A549 (cell line): ENCODE results near the gene SHISAL2A. TPM values are rescaled to one million over a fixed set of nuclear protein-coding genes. Genes with fewer than 3 reads are reported as not detected.

Source experiments
- ATAC-seq, 2 experiments: fragments of 200-7000 bp in 1 of 2; fragments of >200 bp in 1 of 2; cut with Nextera tagmentation in 1 of 2; cut with Tn5 transposase in 1 of 2; 3 replicates each; pipeline versions ENCODE4 v1.8.0 to v1.9.1; 2018 to 2020; ENCODE audit warnings: mild to moderate bottlenecking in 1 of 2, moderate library complexity in 1 of 2
- CTCF ChIA-PET: fragments of 300-600 bp; sonication (Branson Sonifier 250); formaldehyde crosslinking; extraction: SDS; loops from one replicate; lab custom pipeline; 2021; ENCODE audit warnings: antibody characterized with exemption, inconsistent platforms; lab: Yijun Ruan, JAX
- POLR2A ChIA-PET: fragments of 350-600 bp; formaldehyde crosslinking; extraction: SDS; loops from one replicate; lab custom pipeline; 2021; ENCODE audit warnings: antibody characterized with exemption, inconsistent platforms; lab: Yijun Ruan, JAX
- DNase-seq, 2 experiments: peaks; one replicate each; pipeline versions ENCODE4 v3.0.0 to v3.0.0-alpha.2; 2011 to 2016; ENCODE audit warnings: low read depth in 1 of 2, low spot score in 1 of 2
- FAIRE-seq: peaks from 2 replicates; lab custom pipeline; 2011; peaks lifted over from hg19 to GRCh38; lab: Jason Lieb, UNC
- H3K27ac ChIP-seq, 2 experiments: fragments of >200 bp; sonication (Bioruptor Twin); formaldehyde crosslinking; 3 replicates each; pipeline ENCODE4 v1.5.1; 2016 to 2017
- H3K4me1 ChIP-seq: fragments of >200 bp; sonication (Bioruptor Twin); formaldehyde crosslinking; 3 replicates; pipeline ENCODE4 v1.6.1; 2016
- H3K4me2 ChIP-seq: fragments of >200 bp; sonication (Bioruptor Twin); formaldehyde crosslinking; 3 replicates; pipeline ENCODE4 v1.6.1; 2016
- H3K4me3 ChIP-seq: fragments of >200 bp; sonication (Bioruptor Twin); formaldehyde crosslinking; 3 replicates; pipeline ENCODE4 v1.5.1; 2016
- H3K9me3 ChIP-seq: fragments of >200 bp; sonication (Bioruptor Twin); formaldehyde crosslinking; 3 replicates; pipeline ENCODE4 v1.6.1; 2016
- ATOH8 ChIP-seq: fragments of 250-450 bp; sonication (Bioruptor Pico); IDR thresholded peaks from 2 replicates; pipeline ENCODE4 v1.5.0; 2020; ENCODE audit warnings: low read depth, mild to moderate bottlenecking, moderate library complexity
- BHLHE40 ChIP-seq: IDR thresholded peaks from 2 replicates; pipeline ENCODE4 v1.6.1; 2012; ENCODE audit warnings: low read depth, low read length, inconsistent platforms
- CBX2 ChIP-seq: fragments of 200-600 bp; sonication (generic); IDR thresholded peaks from 2 replicates; pipeline ENCODE4 v1.6.1; 2016; ENCODE audit warnings: low read depth, mild to moderate bottlenecking, borderline replicate concordance
- CBX8 ChIP-seq: fragments of 200-600 bp; sonication (generic); IDR thresholded peaks from 2 replicates; pipeline ENCODE4 v1.6.1; 2016
- CEBPB ChIP-seq, 2 experiments: fragments of >200 bp in 1 of 2; sonication (Bioruptor Twin) in 1 of 2; formaldehyde crosslinking in 1 of 2; IDR thresholded peaks; 2 replicates each; pipeline ENCODE4 v1.6.1; 2012 to 2016
- EHMT2 ChIP-seq: fragments of 200-600 bp; sonication (generic); IDR thresholded peaks from 2 replicates; pipeline ENCODE4 v1.6.1; 2016; ENCODE audit warnings: antibody characterized with exemption, low read depth, mild to moderate bottlenecking, moderate library complexity
- FOSL2 ChIP-seq, 2 experiments: fragments of 450-650 bp in 1 of 2; fragments of >200 bp in 1 of 2; sonication (Bioruptor Twin) in 1 of 2; formaldehyde crosslinking; IDR thresholded peaks; 2 replicates each; pipeline versions ENCODE4 v1.5.0 to v1.6.1; 2016 to 2020; ENCODE audit warnings: mild to moderate bottlenecking in 1 of 2, moderate library complexity in 1 of 2
- GATA3 ChIP-seq: IDR thresholded peaks from 2 replicates; pipeline ENCODE4 v1.6.1; 2012; ENCODE audit warnings: borderline replicate concordance
- HDAC2 ChIP-seq: fragments of 200-600 bp; sonication (generic); IDR thresholded peaks from 2 replicates; pipeline ENCODE4 v1.6.1; 2016
- HES2 ChIP-seq: fragments of >200 bp; sonication (Bioruptor Twin); formaldehyde crosslinking; IDR thresholded peaks from 2 replicates; pipeline ENCODE4 v1.6.1; 2016
- JUNB ChIP-seq: fragments of >200 bp; sonication (Bioruptor Twin); formaldehyde crosslinking; IDR thresholded peaks from 2 replicates; pipeline ENCODE4 v1.6.1; 2016
- MAFK ChIP-seq: fragments of 450-650 bp; IDR thresholded peaks from 2 replicates; pipeline ENCODE4 v1.6.1; 2014; ENCODE audit not compliant: partially characterized antibody
- MAZ ChIP-seq: fragments of 150-350 bp; IDR thresholded peaks from 2 replicates; pipeline ENCODE4 v1.6.1; 2014; ENCODE audit warnings: antibody characterized with exemption, low read depth, low read length, borderline replicate concordance
- MYC ChIP-seq: IDR thresholded peaks from 2 replicates; pipeline ENCODE4 v1.6.1; 2012; ENCODE audit warnings: mild to moderate bottlenecking, inconsistent platforms, low read length, improper control_type of control experiment, borderline replicate concordance
- NPAS2 ChIP-seq: fragments of 250-450 bp; sonication (Bioruptor Pico); IDR thresholded peaks from 2 replicates; pipeline ENCODE4 v1.8.0; 2022; ENCODE audit warnings: mild to moderate bottlenecking, moderate library complexity, borderline replicate concordance
- PBX3 ChIP-seq: IDR thresholded peaks from 2 replicates; pipeline ENCODE4 v1.6.1; 2012
- POLR2A ChIP-seq: IDR thresholded peaks from 2 replicates; pipeline ENCODE4 v1.6.1; 2012; ENCODE audit warnings: mild to moderate bottlenecking, low read length
- RAD21 ChIP-seq, 2 experiments: fragments of >200 bp in 1 of 2; sonication (Bioruptor Twin) in 1 of 2; formaldehyde crosslinking in 1 of 2; IDR thresholded peaks in 1 of 2; conservative IDR thresholded peaks in 1 of 2; 2 replicates in 1 of 2; 3 replicates in 1 of 2; pipeline ENCODE4 v1.6.1; 2012 to 2018; ENCODE audit warnings: inconsistent platforms in 1 of 2
- RCOR1 ChIP-seq: fragments of 150-350 bp; IDR thresholded peaks from 2 replicates; pipeline ENCODE4 v1.6.1; 2014; ENCODE audit warnings: antibody characterized with exemption, low read length, low read depth
- RFX5 ChIP-seq: fragments of 450-650 bp; IDR thresholded peaks from 2 replicates; pipeline ENCODE4 v1.7.1; 2014; ENCODE audit warnings: antibody characterized with exemption, mild to moderate bottlenecking, moderate library complexity
- SMC3 ChIP-seq: fragments of >200 bp; sonication (Bioruptor Twin); formaldehyde crosslinking; IDR thresholded peaks from 3 replicates; pipeline ENCODE4 v1.6.1; 2018; ENCODE audit warnings: inconsistent platforms
- SREBF2 ChIP-seq: fragments of 450-650 bp; IDR thresholded peaks from 2 replicates; pipeline ENCODE4 v1.6.1; 2014; ENCODE audit warnings: mild to moderate bottlenecking, moderate library complexity
- ZNF302 ChIP-seq: fragments of 250-450 bp; sonication (Bioruptor Pico); IDR thresholded peaks from 2 replicates; pipeline ENCODE4 v1.9.0; 2021; ENCODE audit warnings: inconsistent platforms, mild to moderate bottlenecking, moderate library complexity
- ZSCAN20 ChIP-seq: fragments of 250-450 bp; sonication (Bioruptor Pico); IDR thresholded peaks from 2 replicates; pipeline ENCODE4 v1.8.0; 2022; ENCODE audit warnings: mild to moderate bottlenecking, moderate library complexity
- WGBS: methylation state at CpG from one replicate; pipeline ENCODE4 v1.1.6; 2017; ENCODE audit errors: missing lambda C conversion rate; 5-methylcytosine and 5-hydroxymethylcytosine counted together
- polyA plus RNA-seq, 4 experiments: library from polyadenylated mRNA; depleted of rRNA in 3 of 4; stranded (reverse); fragments of >200 nt; fragmentation: RNase III in 1 of 4; extraction: RNeasy Plus Mini Kit Qiagen cat#74134 plus additional on column Dnase treatment in 1 of 4; gene quantifications; 2 replicates in 3 of 4; 3 replicates in 1 of 4; pipeline ENCODE4 v1.2.3, GENCODE V29; 2011 to 2017
- TF ChIP-seq, protein P1 (sequence below): fragments of 150-350 bp; IDR thresholded peaks from 2 replicates; pipeline ENCODE4 v1.6.1; 2014; ENCODE audit warnings: low read depth, mild to moderate bottlenecking, low read length

The SHISAL2A gene
- polyA plus RNA-seq, 2 of the 4 experiments (the other 2 are of a cell fraction), result not detected

DNA sequence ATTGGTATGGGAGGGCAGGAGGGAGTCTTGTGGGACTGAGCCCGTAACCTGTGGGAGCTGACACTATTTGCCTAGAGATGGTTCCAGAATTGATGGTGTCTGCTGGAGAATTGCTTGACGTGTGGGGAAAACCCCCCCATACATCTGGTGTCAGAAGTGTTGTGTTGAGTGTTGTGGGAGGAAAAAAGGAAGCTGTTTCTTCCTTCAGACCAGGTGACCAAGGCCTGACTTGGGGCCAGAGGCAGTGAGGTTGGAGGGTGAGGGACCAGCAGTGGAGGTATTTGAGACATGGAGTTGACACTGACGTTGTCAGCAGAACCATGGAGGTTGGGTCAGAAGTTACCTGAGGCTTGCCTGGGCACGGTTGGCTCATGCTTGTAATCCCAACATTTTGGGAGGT is 8.3 kb downstream of the SHISAL2A start:
- no peak for DNase-seq
- no peak for ATAC-seq
- TF ChIP-seq ZNF302 (CRISPR knock-in tag), result no peak
- TF ChIP-seq SREBF2, result no peak
- TF ChIP-seq CBX8, result no peak
- no peak for TF ChIP-seq HDAC2
- TF ChIP-seq RCOR1, result no peak
- ChIA-PET CTCF (interaction anchor here (0.8 kb wide), 1 partner anchor 9 kb away, joined by 3 read pairs; no protein-coding TSS in a partner anchor), POLR2A (no interaction called here)
- Histone ChIP-seq H3K9me3 (no peaks in the 10 kb centered on the region), H3K4me3 (no peak overlapping the region), H3K4me1 (peaks cover 4% of the 10 kb centered on the region; the same call in 1 of the 3 replicates), H3K27ac (no peak overlapping the region), H3K4me2 (no peak overlapping the region)
- WGBS, result 60% methylated on average over 4 of the region's 4 CpGs
- no peak for FAIRE-seq

DNA sequence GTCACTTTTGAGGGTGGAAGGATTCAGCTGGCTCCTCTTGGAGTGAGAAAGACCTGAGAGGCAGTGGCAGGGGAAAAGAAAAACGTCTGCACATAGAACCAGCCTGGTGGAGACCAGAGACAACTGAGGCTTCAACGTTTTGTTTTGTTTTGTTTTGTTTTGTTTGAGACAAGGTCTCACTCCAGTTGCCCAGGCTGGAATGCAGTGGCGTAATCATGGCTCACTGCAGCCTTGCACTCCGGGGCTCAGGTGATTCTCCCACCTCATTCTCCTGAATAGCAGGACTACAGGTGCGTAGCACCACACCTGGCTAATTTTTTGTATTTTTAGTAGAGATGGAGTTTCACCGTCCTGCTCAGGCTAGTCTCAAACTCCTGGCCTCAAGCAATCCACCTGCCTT is 12.3 kb downstream of the SHISAL2A start:
- WGBS, result 59% methylated on average over 6 of the region's 6 CpGs
- no peaks in the 10 kb centered on the region for H3K9me3 ChIP-seq
- no peak overlapping the region for H3K4me3 ChIP-seq
- TF ChIP-seq HDAC2, result no peak
- no peak for TF ChIP-seq RFX5
- no peak for TF ChIP-seq SMC3
- TF ChIP-seq HES2, result no peak
- TF ChIP-seq RAD21 (conservative IDR thresholded peaks at IDR 0.05 in 1 of 2, IDR thresholded peaks at IDR 0.05 in 1 of 2), result no peak
- CTCF ChIA-PET, result no interaction called here
- H3K4me1 ChIP-seq, result no peaks in the 10 kb centered on the region
- POLR2A ChIA-PET, result no interaction called here
- ATAC-seq, result no peak
- H3K27ac ChIP-seq, result no peak overlapping the region
- H3K4me2 ChIP-seq, result no peak overlapping the region
- no peak for DNase-seq
- FAIRE-seq, result no peak

- ChIA-PET POLR2A (no interaction called here), CTCF (no interaction called here)
- DNase-seq (no peak), FAIRE-seq (no peak), ATAC-seq (no peak)
- TF ChIP-seq EHMT2, result no peak
- no peak for TF ChIP-seq PBX3
- TF ChIP-seq BHLHE40, result no peak
- TF ChIP-seq MAZ, result no peak
- no peak for TF ChIP-seq MYC
- no peak for TF ChIP-seq NPAS2
- TF ChIP-seq ATOH8, result no peak
- TF ChIP-seq CBX2, result no peak
- TF ChIP-seq GATA3, result no peak
- no peak for TF ChIP-seq CEBPB (IDR thresholded peaks at IDR 0.05)
- TF ChIP-seq FOSL2 (IDR thresholded peaks at IDR 0.05), result no peak
- no peak for TF ChIP-seq FOSL2 (CRISPR knock-in tag; IDR thresholded peaks at IDR 0.05)
- no peak for TF ChIP-seq ZSCAN20 (CRISPR knock-in tag)
- TF ChIP-seq JUNB, result no peak
- TF ChIP-seq, protein P1, sequence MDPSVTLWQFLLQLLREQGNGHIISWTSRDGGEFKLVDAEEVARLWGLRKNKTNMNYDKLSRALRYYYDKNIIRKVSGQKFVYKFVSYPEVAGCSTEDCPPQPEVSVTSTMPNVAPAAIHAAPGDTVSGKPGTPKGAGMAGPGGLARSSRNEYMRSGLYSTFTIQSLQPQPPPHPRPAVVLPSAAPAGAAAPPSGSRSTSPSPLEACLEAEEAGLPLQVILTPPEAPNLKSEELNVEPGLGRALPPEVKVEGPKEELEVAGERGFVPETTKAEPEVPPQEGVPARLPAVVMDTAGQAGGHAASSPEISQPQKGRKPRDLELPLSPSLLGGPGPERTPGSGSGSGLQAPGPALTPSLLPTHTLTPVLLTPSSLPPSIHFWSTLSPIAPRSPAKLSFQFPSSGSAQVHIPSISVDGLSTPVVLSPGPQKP, result no peak
- no peak for TF ChIP-seq MAFK
- TF ChIP-seq POLR2A, result no peak
- Histone ChIP-seq H3K27ac (no peak overlapping the region), H3K9me3 (no peaks in the 10 kb centered on the region), H3K4me2 (no peak overlapping the region), H3K4me1 (0 out of 3 replicates have a peak, but pooled peaks cover 3% of the 10 kb centered on the region), H3K4me3 (no peak overlapping the region)
- 16% methylated on average over 1 of the region's 1 CpG for WGBS
These were observed 18.9 kb downstream of the SHISAL2A start for GRCh38 chr1:52651904-52652303.
